Measurements from ENCODE around the gene COA4.

- TF ChIP-seq, protein P1, sequence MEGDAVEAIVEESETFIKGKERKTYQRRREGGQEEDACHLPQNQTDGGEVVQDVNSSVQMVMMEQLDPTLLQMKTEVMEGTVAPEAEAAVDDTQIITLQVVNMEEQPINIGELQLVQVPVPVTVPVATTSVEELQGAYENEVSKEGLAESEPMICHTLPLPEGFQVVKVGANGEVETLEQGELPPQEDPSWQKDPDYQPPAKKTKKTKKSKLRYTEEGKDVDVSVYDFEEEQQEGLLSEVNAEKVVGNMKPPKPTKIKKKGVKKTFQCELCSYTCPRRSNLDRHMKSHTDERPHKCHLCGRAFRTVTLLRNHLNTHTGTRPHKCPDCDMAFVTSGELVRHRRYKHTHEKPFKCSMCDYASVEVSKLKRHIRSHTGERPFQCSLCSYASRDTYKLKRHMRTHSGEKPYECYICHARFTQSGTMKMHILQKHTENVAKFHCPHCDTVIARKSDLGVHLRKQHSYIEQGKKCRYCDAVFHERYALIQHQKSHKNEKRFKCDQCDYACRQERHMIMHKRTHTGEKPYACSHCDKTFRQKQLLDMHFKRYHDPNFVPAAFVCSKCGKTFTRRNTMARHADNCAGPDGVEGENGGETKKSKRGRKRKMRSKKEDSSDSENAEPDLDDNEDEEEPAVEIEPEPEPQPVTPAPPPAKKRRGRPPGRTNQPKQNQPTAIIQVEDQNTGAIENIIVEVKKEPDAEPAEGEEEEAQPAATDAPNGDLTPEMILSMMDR (conservative IDR thresholded peaks at IDR 0.05; ENCODE audit: low read depth, low read length) = no peak
- TF ChIP-seq EZH2 (IDR thresholded peaks at IDR 0.05; ENCODE audit: low read length, unreplicated experiment) = no peak
Measured at GRCh38 chr11:73859671-73860070, 17.0 kb downstream of the COA4 start.

Measured in PC-3 (cell line).